ENCODE data around the gene VEZF1. TPM values are rescaled to one million over a fixed set of nuclear protein-coding genes. Genes with fewer than 3 reads are reported as not detected.

The VEZF1 gene
- total and polyA plus RNA-seq, 2 donors (not counting 1 experiment from before 2014, with no cell fraction given) = 14.7 to 75.9 TPM

DNA sequence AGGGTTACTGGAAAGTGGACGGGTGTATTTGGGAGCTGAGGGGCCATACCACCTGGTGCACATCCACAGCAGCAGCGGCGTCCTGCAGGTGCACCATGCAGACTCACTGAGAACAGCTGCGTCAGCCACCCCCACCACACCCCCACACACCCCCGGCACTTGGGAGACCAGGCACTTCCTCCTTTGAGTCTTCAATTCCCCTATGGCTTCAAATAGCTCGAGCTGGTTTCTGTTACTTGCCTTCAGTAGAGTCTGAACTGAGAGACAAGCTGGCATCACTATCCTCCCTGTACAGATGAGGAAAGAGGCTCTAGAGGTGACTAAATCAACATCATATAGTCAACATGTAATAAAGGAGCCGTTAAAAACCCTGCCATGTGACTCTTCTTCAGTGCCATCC is 48.3 kb downstream of the VEZF1 start:
- Histone ChIP-seq H3K9me3 (ENCODE audit: control extremely low read depth in 1 of 3, control insufficient read depth in 2 of 3, insufficient read depth in 1 of 3, low read length in 2 of 3) (peaks cover 0 to 16% (median 6%) of the 10 kb centered on the region in 3 donors), H3K4me3 (ENCODE audit: control extremely low read depth in 1 of 5, extremely low read depth in 1 of 5, insufficient read depth in 1 of 5, low read depth in 2 of 5, low read length in 4 of 5) (peak overlapping the region in 1 of 5 experiments; percentile 15), H3K27ac (ENCODE audit: low read length in 2 of 2) (no peak overlapping the region), H3K9ac (ENCODE audit: low read length) (no peak overlapping the region), H3K27me3 (replicated peaks in 1 of 4; ENCODE audit: control extremely low read depth in 1 of 4, control insufficient read depth in 3 of 4, insufficient read depth in 4 of 4, low read length in 3 of 4) (peaks cover 0 to 71% (median 36%) of the 10 kb centered on the region in 4 experiments), H3K79me2 (ENCODE audit: control insufficient read depth, insufficient read depth, low read length) (no peaks in the 10 kb centered on the region), H3K4me2 (replicated peaks; ENCODE audit: low read depth, low read length, poor library complexity, severe bottlenecking) (peak overlapping the region; percentile 53), H2AFZ (ENCODE audit: insufficient read depth, low read depth, low read length, poor library complexity, severe bottlenecking) (no peak overlapping the region), H4K20me1 (ENCODE audit: control insufficient read depth, insufficient read depth, low read length, poor library complexity, severe bottlenecking) (peaks cover 7% of the 10 kb centered on the region), H3K4me1 (ENCODE audit: control insufficient read depth in 2 of 2, insufficient read depth in 2 of 2, low read length in 2 of 2) (peaks cover 26 to 33% of the 10 kb centered on the region in 2 donors), H3K36me3 (replicated peaks in 1 of 2; ENCODE audit: control extremely low read depth in 1 of 2, control insufficient read depth in 1 of 2, extremely low read depth in 1 of 2, insufficient read depth in 2 of 2, low read length in 1 of 2) (no peaks in the 10 kb centered on the region)
- intact Hi-C loops (cut with micrococcal nuclease) = loop anchor here (1.0 to 5.0 kb wide), 3 partner anchors 17 to 87 kb away; partner anchors contain the start of genes MRPS23 and VEZF1
- Mint-ChIP-seq H3K4me1 (peaks cover 32% of the 10 kb centered on the region), H3K4me3 (peak overlapping the region; percentile 67), H3K9me3 (ENCODE audit: insufficient read depth) (peaks cover 2% of the 10 kb centered on the region), H3K27ac (peak overlapping the region; percentile 63), H3K27me3 (peaks cover 49% of the 10 kb centered on the region)
- POLR2A ChIA-PET = interaction anchor here (0.5 to 1.6 kb wide), 11 partner anchors 8 to 959 kb away, joined by 3 to 9 read pairs (median 4); partner anchors contain the start of genes CUEDC1, SRSF1 and VEZF1
- CTCF ChIA-PET = interaction anchor here (0.7 to 3.3 kb wide), 12 partner anchors 12 to 405 kb away, joined by 3 to 18 read pairs (median 5); partner anchors contain the start of gene CUEDC1
- ATAC-seq (ENCODE audit: low read depth) = peak; percentile 94
- TF ChIP-seq, protein P1, sequence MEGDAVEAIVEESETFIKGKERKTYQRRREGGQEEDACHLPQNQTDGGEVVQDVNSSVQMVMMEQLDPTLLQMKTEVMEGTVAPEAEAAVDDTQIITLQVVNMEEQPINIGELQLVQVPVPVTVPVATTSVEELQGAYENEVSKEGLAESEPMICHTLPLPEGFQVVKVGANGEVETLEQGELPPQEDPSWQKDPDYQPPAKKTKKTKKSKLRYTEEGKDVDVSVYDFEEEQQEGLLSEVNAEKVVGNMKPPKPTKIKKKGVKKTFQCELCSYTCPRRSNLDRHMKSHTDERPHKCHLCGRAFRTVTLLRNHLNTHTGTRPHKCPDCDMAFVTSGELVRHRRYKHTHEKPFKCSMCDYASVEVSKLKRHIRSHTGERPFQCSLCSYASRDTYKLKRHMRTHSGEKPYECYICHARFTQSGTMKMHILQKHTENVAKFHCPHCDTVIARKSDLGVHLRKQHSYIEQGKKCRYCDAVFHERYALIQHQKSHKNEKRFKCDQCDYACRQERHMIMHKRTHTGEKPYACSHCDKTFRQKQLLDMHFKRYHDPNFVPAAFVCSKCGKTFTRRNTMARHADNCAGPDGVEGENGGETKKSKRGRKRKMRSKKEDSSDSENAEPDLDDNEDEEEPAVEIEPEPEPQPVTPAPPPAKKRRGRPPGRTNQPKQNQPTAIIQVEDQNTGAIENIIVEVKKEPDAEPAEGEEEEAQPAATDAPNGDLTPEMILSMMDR (IDR thresholded peaks at IDR 0.05) = no peak
- no peak for TF ChIP-seq EZH2 (IDR thresholded peaks at IDR 0.05; ENCODE audit: borderline replicate concordance, insufficient read depth, low read depth, low read length, poor library complexity, severe bottlenecking)
- 0% methylated on average over 3 of the region's 7 CpGs for WGBS (ENCODE audit: insufficient coverage)
- peak; percentile 91 for DNase-seq

DNA sequence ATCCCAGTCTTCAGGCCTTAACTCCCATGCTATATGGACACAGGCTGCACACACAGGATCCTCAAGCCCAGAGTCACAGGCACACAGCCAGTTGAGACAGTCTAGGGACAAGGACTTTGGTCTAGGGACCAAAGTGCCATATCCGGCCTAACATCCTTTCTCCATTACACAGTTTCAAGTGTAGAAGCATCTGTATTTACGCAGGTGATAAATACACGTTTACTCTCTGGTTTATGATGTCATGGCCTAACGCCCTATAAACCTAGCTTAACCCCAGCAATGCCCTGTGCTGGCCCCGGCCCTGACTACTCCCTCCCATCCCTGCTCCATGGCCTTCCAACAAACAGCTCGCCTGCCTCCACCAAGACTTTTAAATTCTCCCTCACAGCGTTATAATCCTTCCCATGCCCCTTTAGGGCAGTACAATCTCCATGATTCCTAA is 50.0 kb downstream of the VEZF1 start:
- Histone ChIP-seq H3K9ac (ENCODE audit: low read length) (no peak overlapping the region), H3K4me2 (replicated peaks; ENCODE audit: low read depth, low read length, poor library complexity, severe bottlenecking) (no peak overlapping the region), H4K20me1 (ENCODE audit: control insufficient read depth, insufficient read depth, low read length, poor library complexity, severe bottlenecking) (peaks cover 7% of the 10 kb centered on the region), H3K27me3 (replicated peaks in 1 of 4; ENCODE audit: control extremely low read depth in 1 of 4, control insufficient read depth in 3 of 4, insufficient read depth in 4 of 4, low read length in 3 of 4) (peaks cover 0 to 64% (median 32%) of the 10 kb centered on the region in 4 experiments), H3K27ac (ENCODE audit: low read length in 2 of 2) (no peak overlapping the region), H2AFZ (ENCODE audit: insufficient read depth, low read depth, low read length, poor library complexity, severe bottlenecking) (no peak overlapping the region), H3K4me1 (ENCODE audit: control insufficient read depth in 2 of 2, insufficient read depth in 2 of 2, low read length in 2 of 2) (peaks cover 26 to 29% of the 10 kb centered on the region in 2 donors), H3K4me3 (ENCODE audit: control extremely low read depth in 1 of 5, extremely low read depth in 1 of 5, insufficient read depth in 1 of 5, low read depth in 2 of 5, low read length in 4 of 5) (no peak overlapping the region), H3K36me3 (replicated peaks in 1 of 2; ENCODE audit: control extremely low read depth in 1 of 2, control insufficient read depth in 1 of 2, extremely low read depth in 1 of 2, insufficient read depth in 2 of 2, low read length in 1 of 2) (no peaks in the 10 kb centered on the region), H3K79me2 (ENCODE audit: control insufficient read depth, insufficient read depth, low read length) (no peaks in the 10 kb centered on the region), H3K9me3 (ENCODE audit: control extremely low read depth in 1 of 3, control insufficient read depth in 2 of 3, insufficient read depth in 1 of 3, low read length in 2 of 3) (peaks cover 0 to 16% (median 6%) of the 10 kb centered on the region in 3 donors)
- Mint-ChIP-seq H3K9me3 (ENCODE audit: insufficient read depth) (peaks cover 2% of the 10 kb centered on the region), H3K27me3 (peaks cover 43% of the 10 kb centered on the region), H3K4me3 (no peak overlapping the region), H3K27ac (no peak overlapping the region), H3K4me1 (peaks cover 26% of the 10 kb centered on the region)
- POLR2A ChIA-PET = no interaction called here
- no peak for ATAC-seq (ENCODE audit: low read depth)
- intact Hi-C loops (cut with micrococcal nuclease) = loop anchor here (2.0 to 5.0 kb wide), 2 partner anchors 51 to 86 kb away; partner anchors contain the start of genes MRPS23 and VEZF1
- no peak for TF ChIP-seq EZH2 (IDR thresholded peaks at IDR 0.05; ENCODE audit: borderline replicate concordance, insufficient read depth, low read depth, low read length, poor library complexity, severe bottlenecking)
- TF ChIP-seq, protein P1 (IDR thresholded peaks at IDR 0.05) = no peak
- CTCF ChIA-PET = interaction anchor here (0.7 to 3.3 kb wide), 7 partner anchors 16 to 105 kb away, joined by 3 to 17 read pairs (median 5); no protein-coding TSS in a partner anchor
- no peak for DNase-seq
- WGBS (ENCODE audit: insufficient coverage) = 79% methylated on average over 7 of the region's 7 CpGs

Measured in B cell (primary cell).